NCI-H2029 treated with DMSO at 0.1 percent for 48 hours (cell line): Measurements from ENCODE around the gene CCDC82.

Experiments
- DNase-seq: peaks from one replicate; lab custom pipeline; 2025; lab: John Stamatoyannopoulos, UW

The CCDC82 gene

DNA sequence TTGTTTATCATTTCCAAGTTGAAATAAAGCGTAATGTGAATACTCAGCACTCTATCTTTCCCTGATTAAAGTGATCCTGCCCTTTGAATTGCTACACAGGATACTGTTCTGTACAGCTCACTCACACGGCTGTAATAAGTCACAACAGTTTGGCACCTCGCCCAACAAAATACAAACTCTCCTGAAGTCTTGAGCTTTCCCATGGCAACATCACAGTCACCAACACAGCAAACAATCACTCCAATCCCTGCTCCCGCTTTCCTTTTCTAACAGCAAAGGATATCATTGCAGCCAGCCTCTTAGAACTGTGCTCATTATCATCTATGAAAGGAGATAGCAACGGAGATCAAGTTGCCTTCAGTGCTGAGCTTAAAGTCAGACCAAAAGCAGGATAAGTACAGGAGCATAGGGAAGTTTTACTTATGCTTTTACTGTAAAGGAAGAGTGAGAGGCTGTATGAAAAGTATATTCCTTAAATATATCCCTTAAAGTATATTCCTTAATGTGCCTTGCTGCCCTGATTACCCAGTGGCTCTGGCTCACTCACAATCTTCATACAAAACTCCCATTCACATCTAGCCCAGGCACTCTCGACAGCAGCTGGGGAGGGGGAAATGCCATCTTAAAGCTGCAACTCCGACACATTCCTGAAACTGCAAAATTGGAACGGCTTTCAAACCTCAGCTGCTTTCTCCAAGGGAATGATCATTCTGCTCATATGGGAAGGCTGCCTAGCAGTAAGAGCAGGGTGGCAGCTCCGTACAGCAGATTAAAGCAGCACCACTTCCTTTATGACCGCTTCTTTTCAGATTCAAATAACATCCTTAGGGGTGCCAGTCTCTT, 82.6 kb downstream of the CCDC82 start:
- no peak for DNase-seq

DNA sequence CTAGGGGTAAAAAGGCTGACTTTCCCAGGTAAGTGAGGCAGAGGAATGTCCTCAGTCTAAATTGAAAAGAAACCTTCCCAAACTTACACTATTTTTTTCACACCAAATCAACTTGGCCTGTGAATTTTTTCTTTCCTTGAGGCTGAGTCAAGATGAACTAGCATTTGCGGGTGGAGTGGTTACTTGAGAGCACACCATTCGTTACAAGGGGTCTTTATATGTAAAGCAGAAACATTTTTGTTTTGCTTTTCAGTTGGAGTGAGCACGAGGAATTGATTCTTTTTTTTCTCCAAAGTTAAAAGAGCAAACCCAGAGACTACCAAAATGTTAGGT, 83.1 kb downstream of the CCDC82 start:
- no peak for DNase-seq

DNA sequence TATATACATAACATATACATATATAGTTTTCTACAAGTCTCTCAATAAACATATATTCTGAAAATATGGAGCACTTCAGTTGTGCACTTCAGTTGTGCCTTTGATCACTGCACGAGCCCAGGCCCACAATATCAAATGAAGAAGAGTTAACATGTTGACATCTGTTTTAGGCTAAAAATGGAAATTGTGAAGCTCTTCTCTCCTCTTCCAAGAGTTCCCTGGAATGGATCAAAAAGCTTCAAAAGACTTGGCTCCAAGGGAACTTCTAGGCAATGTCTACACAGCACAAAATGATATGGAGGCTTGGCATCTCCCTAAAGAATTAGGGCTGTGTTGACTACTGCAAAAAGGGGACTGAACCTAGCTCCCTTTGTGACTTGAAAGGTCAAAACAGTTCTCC, 83.6 kb downstream of the CCDC82 start:
- no peak for DNase-seq

DNA sequence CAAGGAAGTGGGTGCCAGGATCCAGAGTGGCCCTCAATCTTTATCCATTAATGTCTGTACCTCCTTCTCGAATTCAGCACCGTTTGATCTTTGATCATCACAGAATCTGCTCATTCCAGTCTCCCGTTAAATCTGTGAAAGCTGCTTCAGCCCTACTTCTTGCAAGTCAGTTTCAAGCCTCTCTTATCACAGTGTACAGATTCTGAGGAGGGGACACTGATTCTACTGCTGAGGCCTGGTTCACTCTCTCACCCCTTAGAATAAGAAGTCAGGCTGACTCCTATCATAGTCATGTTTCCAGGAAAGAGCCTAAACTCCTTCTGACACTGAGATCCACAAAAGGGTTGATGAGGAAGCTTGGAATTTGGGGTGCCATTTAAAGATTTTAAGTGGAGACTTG, 85.7 kb downstream of the CCDC82 start:
- DNase-seq: no peak

DNA sequence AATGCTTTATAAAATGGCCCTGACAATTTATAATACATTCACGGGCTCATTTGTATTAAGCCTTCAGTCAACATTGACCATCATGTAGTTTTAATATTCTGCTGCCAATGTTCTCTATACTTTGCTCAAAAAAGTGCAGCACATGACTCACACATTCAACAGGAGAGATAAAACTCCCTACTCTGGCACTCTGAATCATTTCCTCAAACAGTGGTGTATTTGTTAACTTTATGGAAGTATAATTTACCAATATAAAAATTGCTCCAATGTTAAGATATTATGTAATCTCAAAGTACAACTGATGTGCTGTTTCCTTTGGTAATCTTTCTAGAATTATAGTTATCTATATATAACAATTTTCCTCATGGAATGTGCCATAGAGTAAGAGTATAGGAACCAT, 86.6 kb downstream of the CCDC82 start:
- no peak for DNase-seq
